ENCODE results near the gene WSB1. TPM values are rescaled to one million over a fixed set of nuclear protein-coding genes. Genes with fewer than 3 reads are reported as not detected.
"Not testable (repeated sequence)": the region's sequence is repeated elsewhere in the genome, so short reads cannot be mapped to it uniquely, and the experiment has no call there.

Gene WSB1, protein sequence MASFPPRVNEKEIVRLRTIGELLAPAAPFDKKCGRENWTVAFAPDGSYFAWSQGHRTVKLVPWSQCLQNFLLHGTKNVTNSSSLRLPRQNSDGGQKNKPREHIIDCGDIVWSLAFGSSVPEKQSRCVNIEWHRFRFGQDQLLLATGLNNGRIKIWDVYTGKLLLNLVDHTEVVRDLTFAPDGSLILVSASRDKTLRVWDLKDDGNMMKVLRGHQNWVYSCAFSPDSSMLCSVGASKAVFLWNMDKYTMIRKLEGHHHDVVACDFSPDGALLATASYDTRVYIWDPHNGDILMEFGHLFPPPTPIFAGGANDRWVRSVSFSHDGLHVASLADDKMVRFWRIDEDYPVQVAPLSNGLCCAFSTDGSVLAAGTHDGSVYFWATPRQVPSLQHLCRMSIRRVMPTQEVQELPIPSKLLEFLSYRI
- polyA plus RNA-seq: 100 to 1,000 TPM in 1 of 3 donors, 10 to 100 TPM in 2; 28.1 to 116 (median 60.2) TPM

- H3K27ac ChIP-seq (ENCODE audit: low read depth, low read length): peak within 1 kb of the TSS; percentile 93
- 0% methylated on average over 66 of the region's 66 CpGs for WGBS, 3 donors
Measured at GRCh38 chr17:27293898-27294688, at the start of gene WSB1. TSS of gene WSB1 (plus strand) at chr17:27294114. CDS start at chr17:27294396, 282 bp downstream.

GRCh38 chr17:27244491-27245223 is 49.3 kb upstream of the WSB1 start:
- WGBS, 3 donors: 34 to 49% (median 37%) methylated on average over 16 of the region's 16 CpGs
- H3K27ac ChIP-seq (ENCODE audit: low read depth, low read length): peak overlapping the region; percentile 82

DNA sequence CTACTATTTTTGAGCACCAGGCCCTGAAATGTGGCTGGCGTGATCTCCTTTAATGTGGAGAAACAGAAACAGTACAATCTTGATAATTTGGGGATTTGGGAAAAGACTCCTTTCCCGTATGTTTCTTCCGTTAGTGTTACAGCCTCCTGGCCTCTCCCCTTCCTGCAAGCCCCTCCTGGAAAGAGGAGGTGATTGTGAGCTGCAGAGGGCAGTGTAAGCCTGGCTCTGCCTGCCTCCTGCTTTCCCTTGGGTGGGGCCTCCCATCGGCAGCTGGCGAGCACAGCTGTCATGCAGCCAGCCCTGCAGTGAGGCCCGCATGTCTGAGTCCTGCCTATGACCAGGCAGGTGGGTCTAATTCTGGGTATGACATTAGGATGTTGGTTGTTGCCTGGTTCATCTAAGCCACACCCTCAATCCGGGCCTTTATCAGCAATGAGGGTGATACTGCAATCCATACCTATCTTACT is 48.7 kb upstream of the WSB1 start:
- 2 to 9% (median 5%) methylated on average over 7 of the region's 7 CpGs for WGBS, 3 donors
- H3K27ac ChIP-seq (ENCODE audit: low read depth, low read length): no peak overlapping the region

DNA sequence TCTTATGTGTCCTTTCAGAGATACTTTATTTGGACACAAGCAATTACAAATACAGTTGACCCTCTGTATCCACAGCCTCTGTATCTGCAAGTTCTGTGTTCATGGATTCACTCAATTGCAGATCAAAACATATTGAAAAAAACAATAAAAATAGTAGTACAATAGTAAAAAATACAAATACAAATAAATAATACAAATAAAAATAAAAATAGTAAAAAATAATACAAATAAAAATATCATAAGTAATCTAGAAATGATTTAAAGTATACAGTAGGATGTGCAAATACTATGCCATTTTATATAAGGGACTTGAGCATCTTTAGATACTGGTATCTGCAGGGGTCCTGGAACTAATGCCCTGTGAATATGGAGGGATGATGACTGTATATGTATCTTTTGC is 47.4 kb upstream of the WSB1 start:
- no peak overlapping the region for H3K27ac ChIP-seq (ENCODE audit: low read depth, low read length)

- WGBS, 3 donors: 32 to 47% (median 34%) methylated on average over 7 of the region's 7 CpGs
- peak overlapping the region; percentile 56 for H3K27ac ChIP-seq (ENCODE audit: low read depth, low read length)
Measured at GRCh38 chr17:27247071-27247957, 46.6 kb upstream of the WSB1 start.

- no peak overlapping the region for H3K27ac ChIP-seq (ENCODE audit: low read depth, low read length)
- 90 to 92% (median 92%) methylated on average over 3 of the region's 3 CpGs for WGBS, 3 donors
Measured at GRCh38 chr17:27247958-27248342, 46.0 kb upstream of the WSB1 start.

DNA sequence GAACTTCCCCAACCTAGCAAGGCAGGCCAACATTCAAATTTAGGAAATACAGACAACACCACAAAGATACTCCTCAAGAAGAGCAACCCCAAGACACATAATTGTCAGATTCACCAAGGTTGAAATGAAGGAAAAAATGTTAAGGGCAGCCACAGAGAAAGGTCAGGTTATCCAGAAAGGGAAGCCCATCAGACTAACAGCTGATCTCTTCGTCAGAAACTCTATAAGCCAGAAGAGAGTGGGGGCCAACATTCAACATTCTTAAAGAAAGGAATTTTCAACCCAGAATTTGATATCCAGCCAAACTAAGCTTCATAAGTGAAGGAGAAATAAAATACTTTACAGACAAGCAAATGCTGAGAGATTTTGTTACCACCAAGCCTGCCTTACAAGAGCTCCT is 43.1 kb upstream of the WSB1 start:
- H3K27ac ChIP-seq (ENCODE audit: low read depth, low read length): not testable (repeated sequence)
- WGBS, 3 donors: 64 to 81% (median 76%) methylated on average over 1 of the region's 1 CpG

GRCh38 chr17:27254802-27255201 is 39.1 kb upstream of the WSB1 start:
- WGBS, 3 donors: 85 to 98% (median 95%) methylated on average over 4 of the region's 4 CpGs
- H3K27ac ChIP-seq (ENCODE audit: low read depth, low read length): not testable (repeated sequence)

- WGBS, 3 donors: 53 to 77% (median 65%) methylated on average over 5 of the region's 5 CpGs
- no peak overlapping the region for H3K27ac ChIP-seq (ENCODE audit: low read depth, low read length)
Measured at GRCh38 chr17:27256225-27257030, 37.5 kb upstream of the WSB1 start.

DNA sequence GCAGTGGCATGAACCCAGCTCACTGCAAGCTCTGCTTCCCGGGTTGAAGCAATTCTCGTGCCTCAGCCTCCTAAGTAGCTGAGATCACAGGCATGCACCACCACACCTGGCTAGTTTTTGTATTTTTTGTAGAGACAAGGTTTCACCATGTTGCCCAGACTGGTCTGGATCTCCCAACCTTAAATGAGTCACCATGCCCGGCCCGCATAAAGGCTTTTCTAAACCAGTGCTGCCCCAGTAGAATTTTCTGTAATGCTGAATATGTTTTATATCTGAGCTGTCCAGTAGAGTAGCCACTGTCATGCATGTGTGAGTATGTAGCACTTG is 36.9 kb upstream of the WSB1 start:
- WGBS, 3 donors: 64 to 80% (median 79%) methylated on average over 4 of the region's 4 CpGs
- no peak overlapping the region for H3K27ac ChIP-seq (ENCODE audit: low read depth, low read length)

DNA sequence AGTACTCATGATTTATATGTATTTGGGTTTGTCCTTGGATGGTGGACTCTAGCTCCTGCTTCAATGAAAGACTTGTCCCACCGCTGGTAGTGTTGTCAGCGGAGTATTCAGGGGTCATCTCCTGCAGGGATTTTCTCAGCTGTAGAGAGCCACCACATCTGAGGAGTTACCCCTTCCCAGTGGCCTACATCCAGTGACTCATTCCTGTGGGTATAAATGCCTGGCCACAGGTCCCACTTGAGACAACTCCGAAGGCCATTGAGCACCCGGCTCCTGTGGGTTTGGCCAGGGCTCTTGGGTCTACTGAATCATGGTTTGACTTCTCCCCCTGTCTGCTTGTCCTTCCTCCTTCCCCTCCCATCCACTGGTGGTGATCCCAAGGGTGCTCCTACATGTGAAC is 34.6 kb upstream of the WSB1 start:
- WGBS, 3 donors: 89 to 92% (median 91%) methylated on average over 4 of the region's 4 CpGs
- H3K27ac ChIP-seq (ENCODE audit: low read depth, low read length): no peak overlapping the region

- no peak overlapping the region for H3K27ac ChIP-seq (ENCODE audit: low read depth, low read length)
- 77 to 89% (median 84%) methylated on average over 5 of the region's 5 CpGs for WGBS, 3 donors
Measured at GRCh38 chr17:27263386-27263785, 30.5 kb upstream of the WSB1 start.

DNA sequence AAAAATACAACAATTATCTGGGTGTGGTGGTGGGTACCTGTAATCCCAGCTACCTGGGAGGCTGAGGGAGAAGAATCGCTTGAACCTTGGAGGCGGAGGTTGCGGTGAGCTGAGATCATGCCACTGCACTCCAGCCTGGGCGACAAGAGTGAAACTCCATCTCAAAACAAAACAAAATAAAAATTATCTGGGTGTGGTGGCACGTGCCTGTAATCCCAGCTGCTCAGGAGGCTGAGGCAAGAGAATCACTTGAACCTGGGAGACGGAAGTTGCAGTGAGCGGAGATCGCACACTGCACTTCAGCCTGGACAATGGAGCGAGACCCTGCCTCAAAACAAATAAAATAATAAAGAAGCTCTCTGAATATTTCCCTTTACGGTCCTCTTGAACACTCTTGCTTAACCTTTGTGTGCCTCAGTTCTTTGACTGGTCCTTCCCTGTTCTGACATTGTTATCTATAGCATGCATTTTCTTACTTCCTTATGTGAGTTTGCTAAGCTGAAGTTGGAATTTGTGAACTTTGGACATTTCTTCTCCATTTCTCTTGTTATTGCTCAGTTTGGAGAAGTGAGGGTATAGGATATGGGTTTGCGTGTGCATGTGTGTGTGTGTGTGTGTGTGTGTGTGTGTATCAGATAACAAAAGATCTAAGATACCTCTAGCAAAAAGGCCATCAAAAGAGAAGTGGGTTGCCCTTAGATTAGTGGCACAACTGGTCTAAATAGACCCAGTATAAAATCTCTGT is 29.7 kb upstream of the WSB1 start:
- no peak overlapping the region for H3K27ac ChIP-seq (ENCODE audit: low read depth, low read length)
- WGBS, 3 donors: 87 to 93% (median 88%) methylated on average over 11 of the region's 11 CpGs

DNA sequence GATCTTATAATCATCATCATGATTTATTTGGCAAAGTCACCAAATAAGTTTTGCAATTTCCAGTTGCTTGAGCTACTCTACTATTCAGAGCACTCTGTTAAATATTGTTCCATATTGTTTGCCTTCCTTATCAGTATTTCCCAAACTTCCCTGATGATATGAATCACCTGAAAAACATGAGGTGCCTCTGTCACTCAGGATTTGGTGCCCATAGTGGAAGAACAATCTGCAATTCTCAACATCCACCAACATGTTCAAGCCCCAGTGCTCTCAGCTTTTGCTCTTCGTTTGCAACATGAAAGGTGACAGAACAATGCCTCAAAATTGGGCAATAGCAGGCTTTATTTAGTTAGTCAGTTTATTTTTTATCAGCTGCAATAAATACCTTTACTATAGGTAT is 28.6 kb upstream of the WSB1 start:
- no peak overlapping the region for H3K27ac ChIP-seq (ENCODE audit: low read depth, low read length)
- 45 to 59% (median 48%) methylated on average over 1 of the region's 1 CpG for WGBS, 3 donors

DNA sequence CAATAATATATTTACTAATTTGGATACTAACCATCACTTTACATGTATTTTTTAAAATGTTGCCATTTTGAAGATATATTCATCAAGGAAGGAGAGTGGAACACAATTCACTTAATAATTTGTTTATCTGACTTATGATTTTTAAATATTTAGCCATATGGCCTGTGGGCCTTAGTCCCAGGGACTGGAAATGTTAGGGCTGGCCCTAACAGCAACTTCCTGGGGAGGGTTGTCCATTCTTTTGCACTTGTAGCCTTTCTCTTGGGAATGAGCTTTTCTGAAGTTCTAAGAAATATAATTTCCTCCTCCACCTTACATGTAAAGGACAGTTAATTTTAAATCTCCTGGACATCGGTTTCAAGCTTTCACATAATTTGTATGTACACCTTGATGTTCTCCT is 27.7 kb upstream of the WSB1 start:
- WGBS, 3 donors: 81 to 84% (median 81%) methylated on average over 1 of the region's 1 CpG

GRCh38 chr17:27268394-27269085 is 25.4 kb upstream of the WSB1 start:
- WGBS, 3 donors: 57 to 69% (median 61%) methylated on average over 6 of the region's 6 CpGs
- no peak overlapping the region for H3K27ac ChIP-seq (ENCODE audit: low read depth, low read length)

More for the DNA sequence above, 27.7 kb upstream of the WSB1 start:
- H3K27ac ChIP-seq (ENCODE audit: low read depth, low read length): no peak overlapping the region
